DMS114 treated with DMSO at 0.1 percent for 48 hours (cell line): ENCODE results near the gene RTTN.

Source experiments
- DNase-seq: peaks from one replicate; lab custom pipeline; 2025; ENCODE audit not compliant: unreplicated experiment; lab: John Stamatoyannopoulos, UW

RTTN gene

GRCh38 chr18:70030728-70031127, 174.8 kb downstream of the RTTN start:
- no peak for DNase-seq

DNA sequence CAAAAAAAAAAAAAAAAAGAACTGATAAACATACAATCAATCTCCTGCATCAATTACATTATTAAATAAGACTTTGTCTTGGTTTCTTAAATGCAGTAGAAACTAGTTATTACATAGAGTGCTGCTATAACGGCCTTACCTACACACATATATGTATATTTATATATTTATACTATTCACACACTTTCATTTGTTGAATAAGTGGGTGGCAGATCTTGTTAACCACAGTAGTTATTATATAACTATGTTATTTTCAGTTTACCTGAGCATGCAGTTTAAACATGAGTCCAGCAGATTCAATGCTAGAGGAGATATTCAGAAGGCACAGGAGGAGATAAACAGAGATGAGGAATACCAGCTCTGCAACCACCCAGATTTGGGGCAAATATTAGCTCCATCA, 176.3 kb downstream of the RTTN start:
- no peak for DNase-seq

GRCh38 chr18:70028734-70029133, 176.8 kb downstream of the RTTN start:
- no peak for DNase-seq

- DNase-seq = no peak
These were observed 177.4 kb downstream of the RTTN start for GRCh38 chr18:70028084-70028483.

DNA sequence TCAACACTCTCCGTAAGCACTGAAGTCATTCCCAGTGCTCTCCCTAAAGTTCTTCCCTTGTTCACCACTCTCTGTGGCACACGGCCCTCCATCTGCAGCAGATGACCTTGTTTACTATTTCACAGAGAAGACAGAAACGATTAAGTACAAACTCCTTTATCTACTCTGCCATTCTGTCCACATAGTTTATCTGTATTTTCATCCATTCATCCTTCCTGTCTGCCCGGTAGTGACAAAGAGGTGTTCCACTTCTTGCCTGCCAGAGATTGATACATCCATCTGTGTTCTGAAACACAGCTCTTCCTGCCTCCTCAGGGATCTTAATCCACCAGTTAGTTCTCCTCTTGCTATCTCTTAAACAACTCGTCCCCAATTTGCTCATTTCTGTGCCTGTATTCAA, 179.9 kb downstream of the RTTN start:
- DNase-seq = no peak

GRCh38 chr18:70024829-70025228, 180.7 kb downstream of the RTTN start:
- no peak for DNase-seq

- no peak for DNase-seq
These were observed 181.4 kb downstream of the RTTN start for GRCh38 chr18:70024093-70024492.

DNA sequence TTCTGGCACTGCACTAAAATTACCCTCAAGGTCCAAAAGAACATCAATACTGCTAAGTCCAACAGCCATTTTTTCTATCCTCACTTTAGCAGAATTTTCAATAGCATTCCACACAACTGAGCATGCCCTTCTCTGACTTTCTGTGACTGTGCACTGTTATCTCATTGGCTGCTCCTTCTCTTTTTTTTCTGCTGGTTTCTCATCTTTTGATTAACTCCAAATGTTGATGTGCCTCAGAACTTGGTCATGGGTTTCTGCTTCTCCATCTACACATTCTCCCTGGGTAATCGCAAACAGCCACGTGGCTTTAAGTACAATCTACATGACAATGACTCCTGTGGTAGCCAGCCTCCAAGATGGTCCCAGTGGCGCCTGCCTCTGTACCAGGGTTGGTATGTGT, 182.9 kb downstream of the RTTN start:
- no peak for DNase-seq

- no peak for DNase-seq
These were observed 184.0 kb downstream of the RTTN start for GRCh38 chr18:70021498-70021897.

DNA sequence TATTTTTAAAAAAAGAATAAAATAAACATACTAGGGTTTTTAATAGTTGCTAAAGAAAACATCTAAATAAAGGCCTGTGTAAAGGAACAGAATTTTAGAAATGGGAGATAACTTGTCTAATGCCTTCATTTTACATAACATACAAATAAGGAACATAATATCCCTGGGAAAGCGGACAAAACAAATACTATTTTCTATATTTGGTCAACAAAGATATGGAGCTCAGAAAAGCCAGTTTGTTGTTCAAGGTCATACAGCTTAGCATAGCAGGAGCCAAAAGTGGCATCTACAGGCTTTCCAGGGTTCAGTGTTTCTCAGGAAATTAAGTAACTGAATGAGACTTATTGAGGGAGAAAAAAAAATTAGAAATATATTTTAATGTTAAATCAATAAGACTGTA, 184.4 kb downstream of the RTTN start:
- DNase-seq = no peak

GRCh38 chr18:70019991-70020390, 185.5 kb downstream of the RTTN start:
- DNase-seq = no peak

GRCh38 chr18:70019136-70019535, 186.4 kb downstream of the RTTN start:
- no peak for DNase-seq

GRCh38 chr18:70015127-70015526, 190.4 kb downstream of the RTTN start:
- DNase-seq = no peak

GRCh38 chr18:70005580-70005979, 199.9 kb downstream of the RTTN start:
- no peak for DNase-seq

GRCh38 chr18:70004696-70005095, 200.8 kb downstream of the RTTN start:
- no peak for DNase-seq

DNA sequence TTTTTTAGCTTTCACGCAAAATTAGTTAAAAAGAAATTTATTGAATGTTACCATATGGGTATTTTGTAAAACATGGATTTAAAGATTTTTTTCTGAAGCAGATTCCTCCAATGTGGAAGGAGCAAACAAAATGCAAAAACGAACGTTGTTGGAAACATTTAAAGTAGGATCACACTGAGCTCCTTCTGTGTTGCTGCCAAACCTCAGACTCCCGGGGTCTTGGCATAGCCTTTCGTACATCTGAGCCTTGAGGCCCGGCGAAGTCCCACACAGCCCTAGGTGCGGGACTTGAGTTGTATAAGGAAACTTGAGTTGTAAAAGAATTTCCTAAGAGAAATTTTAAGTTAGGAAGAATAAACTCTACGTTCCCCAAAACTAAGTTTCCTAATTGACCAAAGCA, 205.8 kb downstream of the RTTN start:
- DNase-seq = no peak

GRCh38 chr18:69998523-69998987, 206.9 kb downstream of the RTTN start:
- no peak for DNase-seq

DNA sequence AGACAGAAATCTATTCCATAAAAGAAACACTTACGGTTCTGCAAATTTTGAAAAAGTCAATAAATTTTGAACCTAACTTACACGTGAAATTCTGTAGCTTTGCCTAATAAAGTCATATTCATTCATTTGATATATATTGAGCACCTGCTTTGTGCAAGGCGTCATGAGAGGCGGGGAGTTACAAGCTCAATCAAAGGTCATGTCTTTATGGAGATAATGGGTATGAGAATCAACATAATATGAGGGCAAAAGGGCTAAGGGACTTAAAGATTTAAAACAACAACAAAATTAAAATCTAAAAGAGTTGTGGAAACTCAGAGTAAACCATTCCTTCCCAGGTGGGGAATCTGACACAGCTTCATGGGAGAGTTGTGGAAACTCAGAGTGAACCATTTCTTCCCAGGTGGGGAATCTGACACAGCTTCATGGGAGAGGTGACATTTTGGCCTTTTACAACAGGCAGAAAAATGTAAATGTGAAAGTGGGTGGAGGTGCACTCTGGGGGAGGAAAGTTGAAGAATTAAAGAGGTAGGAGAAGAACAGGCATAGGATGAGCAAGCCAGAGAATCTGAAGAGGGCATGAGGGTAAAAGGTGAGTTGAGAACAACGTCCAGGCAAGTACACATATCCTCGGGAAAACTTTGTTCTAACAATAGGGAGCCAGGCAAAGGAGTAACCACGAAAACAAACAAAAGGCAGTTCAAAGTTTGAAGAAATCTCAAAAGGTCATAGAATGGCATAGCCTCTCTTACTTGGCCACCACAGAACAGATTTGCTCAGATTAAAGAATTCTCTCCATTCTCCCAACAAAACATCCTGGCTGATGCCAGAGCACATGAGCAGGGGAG, 208.3 kb downstream of the RTTN start:
- DNase-seq = no peak

DNA sequence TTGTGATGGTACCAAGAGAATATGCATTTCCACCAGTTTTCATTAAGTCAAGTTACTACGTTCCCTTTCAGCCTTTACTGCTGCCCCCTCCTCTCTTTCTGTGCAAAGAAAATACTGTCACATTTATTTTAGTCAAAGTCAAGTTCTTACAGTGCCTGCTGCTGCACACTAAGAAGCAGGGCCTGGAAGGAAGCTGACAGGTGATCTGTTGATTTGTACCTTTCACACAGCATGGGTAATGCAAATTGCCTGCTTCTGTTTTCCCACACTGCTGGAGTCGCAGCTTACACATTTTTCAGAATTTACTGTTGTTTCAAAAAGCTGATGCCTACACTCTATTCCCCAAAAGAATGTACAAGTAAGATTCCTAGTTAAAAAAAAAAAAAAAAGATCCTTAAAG, 209.1 kb downstream of the RTTN start:
- DNase-seq = no peak

- no peak for DNase-seq
These were observed 209.7 kb downstream of the RTTN start for GRCh38 chr18:69995774-69996173.

- DNase-seq = no peak
These were observed 212.7 kb downstream of the RTTN start for GRCh38 chr18:69992776-69993175.

DNA sequence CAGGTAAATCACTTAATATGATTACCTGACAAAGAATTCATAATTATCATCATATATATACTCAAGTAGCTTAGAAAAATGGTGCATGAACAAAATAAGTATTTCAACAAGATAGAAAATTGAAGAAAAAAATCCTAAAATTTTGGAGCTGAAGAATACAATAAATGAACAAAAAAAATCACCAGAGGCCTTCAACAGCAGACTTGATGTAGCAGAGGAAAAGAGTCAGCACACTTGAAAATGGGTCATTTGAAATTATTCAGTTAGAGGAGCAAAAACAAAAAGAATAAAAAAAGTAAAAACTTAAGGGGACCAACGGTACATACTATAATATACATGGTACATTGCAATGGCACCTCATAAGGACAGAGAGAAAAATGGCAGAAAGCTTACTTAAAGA, 217.6 kb downstream of the RTTN start:
- no peak for DNase-seq

DNA sequence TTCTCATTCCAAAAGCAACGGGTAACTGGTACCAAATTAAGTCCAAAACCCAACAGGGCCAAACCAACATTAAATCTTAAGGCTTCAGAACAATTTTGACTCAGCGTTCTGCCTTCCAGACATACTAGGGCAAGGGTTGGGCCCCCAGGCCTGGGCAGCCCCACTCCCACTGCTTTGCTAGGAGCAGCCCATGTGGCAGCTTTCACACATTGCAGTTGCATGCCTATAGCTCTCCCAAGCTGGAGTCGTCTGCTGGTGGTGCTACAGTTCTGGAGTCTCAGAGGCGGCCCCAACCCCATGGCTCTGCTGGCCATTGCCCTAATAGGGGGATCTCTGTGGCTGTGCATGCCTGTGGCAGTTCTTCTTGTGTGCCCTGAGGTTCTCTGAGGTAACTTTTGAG, 220.2 kb downstream of the RTTN start:
- no peak for DNase-seq
